Measurements from ENCODE around the gene DHX40.

DHX40 gene

GRCh38 chr17:59607817-59608403, 42.5 kb downstream of the DHX40 start:
- Histone ChIP-seq H3K27ac (ENCODE audit: low read depth in 2 of 2, low read length in 2 of 2) (no peak overlapping the region), H3K36me3 (ENCODE audit: control insufficient read depth in 2 of 2, insufficient read depth in 2 of 2, low read length in 2 of 2) (peaks cover 9 to 31% of the 10 kb centered on the region in 2 donors), H3K9ac (ENCODE audit: low read depth in 1 of 2, low read length in 2 of 2) (no peak overlapping the region), H3K4me1 (ENCODE audit: control insufficient read depth in 2 of 2, insufficient read depth in 2 of 2, low read length in 2 of 2) (no peaks in the 10 kb centered on the region), H3K4me3 (ENCODE audit: low read length in 2 of 2) (no peak overlapping the region), H3K27me3 (ENCODE audit: control insufficient read depth in 2 of 2, insufficient read depth in 2 of 2, low read length in 2 of 2) (no peaks in the 10 kb centered on the region), H3K9me3 (ENCODE audit: control insufficient read depth in 2 of 2, low read length in 2 of 2) (no peaks in the 10 kb centered on the region)

GRCh38 chr17:59611503-59611902, 46.1 kb downstream of the DHX40 start:
- H3K36me3 ChIP-seq (ENCODE audit: control insufficient read depth in 2 of 2, insufficient read depth in 2 of 2, low read length in 2 of 2) = peaks cover 3 to 8% of the 10 kb centered on the region in 2 donors

DNA sequence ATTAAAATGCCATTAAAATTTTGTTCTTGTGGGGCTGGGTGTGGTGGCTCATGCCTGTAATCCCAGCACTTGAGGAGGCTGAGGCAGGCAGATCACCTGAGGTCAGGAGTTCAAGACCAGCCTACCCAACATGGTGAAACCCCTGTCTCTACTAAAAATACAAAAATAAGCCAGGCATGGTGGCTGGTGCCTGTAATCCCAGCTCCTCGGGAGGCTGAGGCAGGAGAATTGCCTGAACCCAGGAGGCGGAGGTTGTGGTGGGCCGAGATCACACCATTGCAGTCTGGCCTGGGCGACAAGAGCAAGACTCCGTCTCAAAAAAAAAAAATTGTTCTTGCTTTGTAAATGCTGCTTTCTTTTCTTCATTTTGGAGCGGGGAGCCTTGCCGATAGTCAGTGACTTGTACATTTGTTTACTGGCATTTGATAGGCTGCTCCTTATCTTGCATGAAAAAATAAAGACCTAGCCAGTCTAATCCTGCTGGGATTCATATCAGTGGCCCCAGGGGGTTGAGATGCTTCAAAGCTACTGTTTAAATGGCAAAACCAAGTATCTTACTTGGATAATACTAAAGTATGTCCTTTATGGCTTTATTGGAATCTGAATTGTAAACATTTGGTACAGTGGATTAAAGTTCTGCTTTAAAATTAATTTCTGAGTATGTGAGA, 51.0 kb downstream of the DHX40 start:
- Histone ChIP-seq H3K4me3 (ENCODE audit: low read length in 2 of 2) (no peak overlapping the region), H3K27me3 (ENCODE audit: control insufficient read depth in 2 of 2, insufficient read depth in 2 of 2, low read length in 2 of 2) (no peaks in the 10 kb centered on the region), H3K36me3 (ENCODE audit: control insufficient read depth in 2 of 2, insufficient read depth in 2 of 2, low read length in 2 of 2) (no peaks in the 10 kb centered on the region), H3K9me3 (ENCODE audit: control insufficient read depth in 2 of 2, low read length in 2 of 2) (no peaks in the 10 kb centered on the region), H3K9ac (ENCODE audit: low read depth in 1 of 2, low read length in 2 of 2) (no peak overlapping the region), H3K4me1 (ENCODE audit: control insufficient read depth in 2 of 2, insufficient read depth in 2 of 2, low read length in 2 of 2) (peaks cover 10 to 18% of the 10 kb centered on the region in 2 donors), H3K27ac (ENCODE audit: low read depth in 2 of 2, low read length in 2 of 2) (no peak overlapping the region)

More at GRCh38 chr17:59611503-59611902, 46.1 kb downstream of the DHX40 start:
- Histone ChIP-seq H3K27me3 (ENCODE audit: control insufficient read depth in 2 of 2, insufficient read depth in 2 of 2, low read length in 2 of 2) (no peaks in the 10 kb centered on the region), H3K4me3 (ENCODE audit: low read length in 2 of 2) (no peak overlapping the region), H3K27ac (ENCODE audit: low read depth in 2 of 2, low read length in 2 of 2) (no peak overlapping the region), H3K9ac (ENCODE audit: low read depth in 1 of 2, low read length in 2 of 2) (no peak overlapping the region), H3K4me1 (ENCODE audit: control insufficient read depth in 2 of 2, insufficient read depth in 2 of 2, low read length in 2 of 2) (no peaks in the 10 kb centered on the region), H3K9me3 (ENCODE audit: control insufficient read depth in 2 of 2, low read length in 2 of 2) (no peaks in the 10 kb centered on the region)

- Histone ChIP-seq H3K9ac (ENCODE audit: low read depth in 1 of 2, low read length in 2 of 2) (no peak overlapping the region), H3K27ac (ENCODE audit: low read depth in 2 of 2, low read length in 2 of 2) (no peak overlapping the region), H3K4me1 (ENCODE audit: control insufficient read depth in 2 of 2, insufficient read depth in 2 of 2, low read length in 2 of 2) (peaks cover 16 to 26% of the 10 kb centered on the region in 2 donors), H3K27me3 (ENCODE audit: control insufficient read depth in 2 of 2, insufficient read depth in 2 of 2, low read length in 2 of 2) (no peaks in the 10 kb centered on the region), H3K9me3 (ENCODE audit: control insufficient read depth in 2 of 2, low read length in 2 of 2) (no peaks in the 10 kb centered on the region), H3K36me3 (ENCODE audit: control insufficient read depth in 2 of 2, insufficient read depth in 2 of 2, low read length in 2 of 2) (no peaks in the 10 kb centered on the region), H3K4me3 (ENCODE audit: low read length in 2 of 2) (peak overlapping the region in 1 of 2 donors; percentile 22)
Measured at GRCh38 chr17:59617156-59617732, 51.8 kb downstream of the DHX40 start.

GRCh38 chr17:59619035-59619297, 53.6 kb downstream of the DHX40 start:
- Histone ChIP-seq H3K27me3 (ENCODE audit: control insufficient read depth in 2 of 2, insufficient read depth in 2 of 2, low read length in 2 of 2) (no peaks in the 10 kb centered on the region), H3K27ac (ENCODE audit: low read depth in 2 of 2, low read length in 2 of 2) (peak overlapping the region; percentile 98 to 99), H3K4me1 (ENCODE audit: control insufficient read depth in 2 of 2, insufficient read depth in 2 of 2, low read length in 2 of 2) (peaks cover 32 to 41% of the 10 kb centered on the region in 2 donors), H3K4me3 (ENCODE audit: low read length in 2 of 2) (peak overlapping the region; percentile 98 to 100), H3K36me3 (ENCODE audit: control insufficient read depth in 2 of 2, insufficient read depth in 2 of 2, low read length in 2 of 2) (no peaks in the 10 kb centered on the region), H3K9ac (ENCODE audit: low read depth in 1 of 2, low read length in 2 of 2) (peak overlapping the region; percentile 92 to 99), H3K9me3 (ENCODE audit: control insufficient read depth in 2 of 2, low read length in 2 of 2) (no peaks in the 10 kb centered on the region)

DNA sequence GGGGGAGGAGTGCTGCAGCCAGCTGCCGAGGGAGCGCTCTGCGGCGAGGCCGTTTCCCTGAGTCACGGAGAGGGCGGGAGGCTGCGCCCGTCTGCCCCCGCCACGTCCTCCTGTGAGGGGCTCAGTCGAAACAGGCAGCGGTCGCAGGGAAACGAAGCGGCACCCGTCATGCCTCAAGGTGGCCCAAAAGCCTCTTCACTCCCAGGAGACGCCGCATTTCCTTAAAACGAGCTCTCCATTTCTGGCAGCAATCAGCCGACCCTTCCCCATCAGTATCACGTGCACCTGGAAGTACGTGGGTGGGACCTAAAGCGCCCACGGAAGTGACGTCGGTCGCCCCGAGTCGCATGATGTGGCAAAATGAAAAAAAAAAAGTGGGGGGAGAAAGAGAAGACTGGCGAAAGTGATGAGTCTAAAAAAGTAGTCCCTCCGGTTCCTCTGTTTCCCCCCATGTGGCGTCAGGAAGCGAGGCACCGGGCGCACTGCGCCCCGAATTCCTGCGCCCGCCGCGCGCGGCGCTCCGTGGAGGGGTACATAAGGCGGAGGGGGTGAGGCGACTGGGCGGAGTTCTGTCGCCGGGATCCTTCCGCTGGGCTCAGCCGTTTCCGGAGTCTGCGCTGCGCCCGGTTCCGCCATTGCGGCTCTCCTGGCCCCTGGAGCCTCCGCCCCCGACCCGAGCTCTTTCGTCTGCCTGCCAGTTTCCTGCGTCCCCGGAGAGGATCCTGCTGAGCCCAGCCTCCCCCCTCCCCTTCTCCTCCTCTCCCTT, 54.1 kb downstream of the DHX40 start, which contains the start of gene CLTC:
Gene CLTC (plus strand): TSS at position 598 of the 766 bp plus-strand sequence. CDS start 237 bp downstream, outside the sequence.
- H3K9ac ChIP-seq (ENCODE audit: low read depth in 1 of 2, low read length in 2 of 2) = peak within 1 kb of the TSS; percentile 92 to 99
- H3K36me3 ChIP-seq (ENCODE audit: control insufficient read depth in 2 of 2, insufficient read depth in 2 of 2, low read length in 2 of 2) = no peaks in the 10 kb centered on the region
- H3K27ac ChIP-seq (ENCODE audit: low read depth in 2 of 2, low read length in 2 of 2) = peak within 1 kb of the TSS; percentile 98 to 99
- no peaks in the 10 kb centered on the region for H3K27me3 ChIP-seq (ENCODE audit: control insufficient read depth in 2 of 2, insufficient read depth in 2 of 2, low read length in 2 of 2)
- H3K4me1 ChIP-seq (ENCODE audit: control insufficient read depth in 2 of 2, insufficient read depth in 2 of 2, low read length in 2 of 2) = peaks cover 32 to 41% of the 10 kb centered on the region in 2 donors
- peak within 1 kb of the TSS; percentile 98 to 100 for H3K4me3 ChIP-seq (ENCODE audit: low read length in 2 of 2)
- no peaks in the 10 kb centered on the region for H3K9me3 ChIP-seq (ENCODE audit: control insufficient read depth in 2 of 2, low read length in 2 of 2)

GRCh38 chr17:59620064-59620359, 54.6 kb downstream of the DHX40 start:
- peaks cover 32 to 41% of the 10 kb centered on the region in 2 donors for H3K4me1 ChIP-seq (ENCODE audit: control insufficient read depth in 2 of 2, insufficient read depth in 2 of 2, low read length in 2 of 2)

GRCh38 chr17:59620518-59621259, 55.3 kb downstream of the DHX40 start:
- peak overlapping the region; percentile 98 to 100 for H3K4me3 ChIP-seq (ENCODE audit: low read length in 2 of 2)
- peak overlapping the region; percentile 92 to 99 for H3K9ac ChIP-seq (ENCODE audit: low read depth in 1 of 2, low read length in 2 of 2)
- peaks cover 0 to under 1% of the 10 kb centered on the region in 2 donors for H3K36me3 ChIP-seq (ENCODE audit: control insufficient read depth in 2 of 2, insufficient read depth in 2 of 2, low read length in 2 of 2)
- H3K27me3 ChIP-seq (ENCODE audit: control insufficient read depth in 2 of 2, insufficient read depth in 2 of 2, low read length in 2 of 2) = no peaks in the 10 kb centered on the region
- H3K27ac ChIP-seq (ENCODE audit: low read depth in 2 of 2, low read length in 2 of 2) = peak overlapping the region; percentile 98 to 99
- no peaks in the 10 kb centered on the region for H3K9me3 ChIP-seq (ENCODE audit: control insufficient read depth in 2 of 2, low read length in 2 of 2)
- peaks cover 32 to 41% of the 10 kb centered on the region in 2 donors for H3K4me1 ChIP-seq (ENCODE audit: control insufficient read depth in 2 of 2, insufficient read depth in 2 of 2, low read length in 2 of 2)

More at GRCh38 chr17:59620064-59620359, 54.6 kb downstream of the DHX40 start:
- H3K36me3 ChIP-seq (ENCODE audit: control insufficient read depth in 2 of 2, insufficient read depth in 2 of 2, low read length in 2 of 2) = no peaks in the 10 kb centered on the region
- H3K9ac ChIP-seq (ENCODE audit: low read depth in 1 of 2, low read length in 2 of 2) = peak overlapping the region; percentile 92 to 99
- H3K27ac ChIP-seq (ENCODE audit: low read depth in 2 of 2, low read length in 2 of 2) = peak overlapping the region; percentile 98 to 99
- no peaks in the 10 kb centered on the region for H3K27me3 ChIP-seq (ENCODE audit: control insufficient read depth in 2 of 2, insufficient read depth in 2 of 2, low read length in 2 of 2)
- peak overlapping the region; percentile 98 to 100 for H3K4me3 ChIP-seq (ENCODE audit: low read length in 2 of 2)
- no peaks in the 10 kb centered on the region for H3K9me3 ChIP-seq (ENCODE audit: control insufficient read depth in 2 of 2, low read length in 2 of 2)

DNA sequence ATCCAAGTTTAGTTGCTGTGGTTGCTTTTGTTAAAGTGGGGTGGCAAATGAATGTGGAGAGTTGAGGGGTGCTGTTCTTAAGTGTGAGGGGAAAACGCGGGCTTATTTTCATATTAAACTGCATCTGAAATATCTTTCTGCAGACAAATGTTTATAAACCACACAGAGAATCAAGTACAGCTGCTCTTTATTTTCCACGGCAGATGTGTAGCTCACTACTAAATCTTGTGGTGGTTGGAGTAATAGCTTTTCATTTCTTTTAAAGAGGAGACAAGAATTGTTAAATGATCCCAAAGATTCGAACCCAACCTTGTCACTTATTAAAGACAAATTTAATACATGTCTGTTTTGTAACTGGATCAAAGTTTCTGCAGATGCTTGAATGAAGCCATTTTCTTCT, 56.4 kb downstream of the DHX40 start:
- Histone ChIP-seq H3K36me3 (ENCODE audit: control insufficient read depth in 2 of 2, insufficient read depth in 2 of 2, low read length in 2 of 2) (peaks cover 0 to 5% of the 10 kb centered on the region in 2 donors), H3K27me3 (ENCODE audit: control insufficient read depth in 2 of 2, insufficient read depth in 2 of 2, low read length in 2 of 2) (no peaks in the 10 kb centered on the region), H3K9me3 (ENCODE audit: control insufficient read depth in 2 of 2, low read length in 2 of 2) (no peaks in the 10 kb centered on the region), H3K4me3 (ENCODE audit: low read length in 2 of 2) (peak overlapping the region; percentile 29 to 100), H3K9ac (ENCODE audit: low read depth in 1 of 2, low read length in 2 of 2) (peak overlapping the region in 1 of 2 donors; percentile 22), H3K4me1 (ENCODE audit: control insufficient read depth in 2 of 2, insufficient read depth in 2 of 2, low read length in 2 of 2) (peaks cover 36 to 47% of the 10 kb centered on the region in 2 donors), H3K27ac (ENCODE audit: low read depth in 2 of 2, low read length in 2 of 2) (no peak overlapping the region)
